RCC 7860 (cell line): ENCODE results near the gene CSTB.

Experiments used
- DNase-seq: peaks from one replicate; pipeline ENCODE4 v3.0.0-alpha.2; 2015; ENCODE audit warnings: low spot score
- FAIRE-seq: peaks from 2 replicates; lab custom pipeline; 2012; peaks lifted over from hg19 to GRCh38; lab: Jason Lieb, UNC

Gene CSTB

GRCh38 chr21:43733529-43734071 is 42.5 kb downstream of the CSTB start:
- FAIRE-seq (no peak), DNase-seq (no peak)

- DNase-seq (no peak), FAIRE-seq (no peak)
These were observed 43.0 kb downstream of the CSTB start for GRCh38 chr21:43733060-43733459.

DNA sequence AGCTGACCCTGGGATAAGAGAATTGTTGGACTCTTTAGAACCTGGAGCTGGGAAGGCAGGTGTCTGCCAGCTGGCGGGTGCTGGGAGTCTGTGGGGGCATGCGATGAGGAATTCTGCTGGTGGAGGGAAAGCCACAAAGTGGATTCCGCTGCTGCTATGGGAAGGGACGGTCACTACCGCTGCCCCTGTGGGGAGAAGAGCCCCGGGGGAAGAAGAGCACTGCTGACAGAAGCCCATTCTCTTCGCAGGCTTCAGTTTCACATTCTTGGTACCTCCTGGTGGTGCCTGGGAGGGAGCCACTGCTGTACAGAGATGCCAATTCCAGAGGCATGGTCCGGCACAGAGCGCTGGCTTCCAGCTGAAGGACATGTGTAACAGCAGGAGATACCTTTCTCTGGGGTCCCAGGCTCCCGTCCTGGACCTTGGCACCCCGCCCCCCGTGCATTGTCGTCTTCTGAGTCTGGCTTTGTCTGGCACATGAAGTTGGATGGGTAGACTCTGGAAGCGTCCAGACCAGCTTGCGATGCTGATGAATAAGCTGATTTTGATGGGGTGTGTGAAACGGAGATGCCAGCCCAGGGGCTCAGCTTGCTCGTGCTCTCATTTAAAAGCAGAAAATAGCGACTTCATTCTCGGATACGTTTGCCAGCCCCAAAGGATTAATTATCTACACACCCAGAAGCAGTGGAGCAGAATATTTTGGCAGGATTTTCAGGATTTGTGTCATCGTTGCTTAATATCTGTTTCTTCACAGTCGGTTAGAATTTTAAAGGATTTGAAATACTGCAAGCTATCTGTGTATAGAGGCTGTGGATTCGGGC is 44.0 kb downstream of the CSTB start:
- DNase-seq, result peak; percentile 71
- peak; percentile 94 for FAIRE-seq

GRCh38 chr21:43731476-43731875 is 44.6 kb downstream of the CSTB start:
- no peak for FAIRE-seq
- DNase-seq, result no peak

GRCh38 chr21:43728467-43729390 is 47.4 kb downstream of the CSTB start:
- DNase-seq (peak; percentile 99), FAIRE-seq (peak; percentile 86)

DNA sequence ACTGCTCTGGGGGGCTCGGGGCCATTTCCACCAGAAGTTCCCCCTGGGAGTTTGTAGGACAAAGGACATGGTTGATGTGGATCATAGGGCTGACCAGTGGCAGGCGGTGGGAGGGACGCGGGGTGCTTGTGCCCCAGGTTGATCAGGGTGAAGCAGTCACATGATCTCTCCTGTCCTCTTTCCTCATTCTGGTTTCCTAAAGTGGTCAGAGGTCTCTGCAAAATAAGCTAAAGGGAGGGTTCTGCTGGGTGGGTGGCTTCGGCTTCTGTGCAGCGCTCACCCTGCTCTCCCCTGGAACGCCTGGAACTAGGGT is 48.0 kb downstream of the CSTB start:
- FAIRE-seq (no peak), DNase-seq (no peak)

GRCh38 chr21:43727519-43728153 is 48.5 kb downstream of the CSTB start:
- DNase-seq (peak; percentile 56), FAIRE-seq (no peak)

GRCh38 chr21:43726686-43727518 is 49.2 kb downstream of the CSTB start:
- DNase-seq, result peak; percentile 65
- no peak for FAIRE-seq
